Measurements from ENCODE around the gene NTN5. TPM values are rescaled to one million over a fixed set of nuclear protein-coding genes. Genes with fewer than 3 reads are reported as not detected.

NTN5 gene
- total RNA-seq, 2 experiments from 2014 or later, result 0.16 to 0.53 TPM

- Histone ChIP-seq H3K4me2 (ENCODE audit: low read length) (no peak overlapping the region), H2AFZ (ENCODE audit: low read length) (no peak overlapping the region), H3K9me3 (ENCODE audit: low read length) (no peaks in the 10 kb centered on the region), H3K36me3 (ENCODE audit: insufficient read depth, low read length) (no peaks in the 10 kb centered on the region), H3K79me2 (ENCODE audit: insufficient read depth, low read depth, low read length) (no peaks in the 10 kb centered on the region), H3K4me1 (ENCODE audit: insufficient read depth, low read length, poor library complexity, severe bottlenecking) (peaks cover 33% of the 10 kb centered on the region), H3K4me3 (ENCODE audit: low read depth, low read length, poor library complexity, severe bottlenecking) (no peak overlapping the region), H4K20me1 (ENCODE audit: insufficient read depth, low read length) (no peaks in the 10 kb centered on the region), H3K27ac (ENCODE audit: low read depth, low read length, poor library complexity, severe bottlenecking) (no peak overlapping the region), H3K9me2 (ENCODE audit: insufficient read depth, low read length) (no peaks in the 10 kb centered on the region)
- TF ChIP-seq EZH2phosphoT487 (IDR thresholded peaks at IDR 0.05; ENCODE audit: borderline replicate concordance, low read depth, low read length) (no peak), CTCF (conservative IDR thresholded peaks at IDR 0.05; ENCODE audit: low read length) (no peak)
- DNase-seq (ENCODE audit: low spot score), result no peak
- intact Hi-C loops (cut with micrococcal nuclease; ENCODE audit: unreplicated experiment), result no loop called here
- CTCF ChIA-PET (ENCODE audit: unreplicated experiment), result no interaction called here
- POLR2A ChIA-PET, result no interaction called here
- BruUV-seq (replicated peaks), result no TSS peak
Observed at GRCh38 chr19:48642862-48643261, 30.0 kb downstream of the NTN5 start.

GRCh38 chr19:48641850-48642249 lies 31.0 kb downstream of the NTN5 start:
- TF ChIP-seq EZH2phosphoT487 (IDR thresholded peaks at IDR 0.05; ENCODE audit: borderline replicate concordance, low read depth, low read length) (no peak), CTCF (conservative IDR thresholded peaks at IDR 0.05; ENCODE audit: low read length) (no peak)
- Histone ChIP-seq H3K9me2 (ENCODE audit: insufficient read depth, low read length) (no peaks in the 10 kb centered on the region), H3K36me3 (ENCODE audit: insufficient read depth, low read length) (no peaks in the 10 kb centered on the region), H3K27ac (ENCODE audit: low read depth, low read length, poor library complexity, severe bottlenecking) (no peak overlapping the region), H4K20me1 (ENCODE audit: insufficient read depth, low read length) (no peaks in the 10 kb centered on the region), H3K4me2 (ENCODE audit: low read length) (no peak overlapping the region), H2AFZ (ENCODE audit: low read length) (no peak overlapping the region), H3K9me3 (ENCODE audit: low read length) (no peaks in the 10 kb centered on the region), H3K79me2 (ENCODE audit: insufficient read depth, low read depth, low read length) (no peaks in the 10 kb centered on the region), H3K4me1 (ENCODE audit: insufficient read depth, low read length, poor library complexity, severe bottlenecking) (peaks cover 26% of the 10 kb centered on the region), H3K4me3 (ENCODE audit: low read depth, low read length, poor library complexity, severe bottlenecking) (no peak overlapping the region)
- intact Hi-C loops (cut with micrococcal nuclease; ENCODE audit: unreplicated experiment), result no loop called here
- no TSS peak for BruUV-seq (replicated peaks)
- ChIA-PET CTCF (ENCODE audit: unreplicated experiment) (no interaction called here), POLR2A (interaction anchor here (0.6 kb wide), 1 partner anchor 149 kb away, joined by 4 read pairs; no protein-coding TSS in a partner anchor)
- DNase-seq (ENCODE audit: low spot score), result no peak

GRCh38 chr19:48639483-48640375 lies 33.1 kb downstream of the NTN5 start:
- no peaks in the 10 kb centered on the region for H3K9me2 ChIP-seq (ENCODE audit: insufficient read depth, low read length)
- POLR2A ChIA-PET, result interaction anchor here (0.7 kb wide), 1 partner anchor 228 kb away, joined by 8 read pairs; no protein-coding TSS in a partner anchor
- CTCF ChIA-PET (ENCODE audit: unreplicated experiment), result no interaction called here

More at GRCh38 chr19:48639483-48640375, 33.1 kb downstream of the NTN5 start:
- H2AFZ ChIP-seq (ENCODE audit: low read length), result no peak overlapping the region
- TF ChIP-seq EZH2phosphoT487 (IDR thresholded peaks at IDR 0.05; ENCODE audit: borderline replicate concordance, low read depth, low read length) (no peak), CTCF (conservative IDR thresholded peaks at IDR 0.05; ENCODE audit: low read length) (no peak)
- intact Hi-C loops (cut with micrococcal nuclease; ENCODE audit: unreplicated experiment), result loop anchor here (5.0 to 10.0 kb wide), 2 partner anchors 855 to 1038 kb away; partner anchors contain the start of genes PRMT1 and RPS11
- no peaks in the 10 kb centered on the region for H3K9me3 ChIP-seq (ENCODE audit: low read length)
- no peak overlapping the region for H3K4me2 ChIP-seq (ENCODE audit: low read length)
- no TSS peak for BruUV-seq (replicated peaks)
- no peak overlapping the region for H3K27ac ChIP-seq (ENCODE audit: low read depth, low read length, poor library complexity, severe bottlenecking)
- H3K79me2 ChIP-seq (ENCODE audit: insufficient read depth, low read depth, low read length), result no peaks in the 10 kb centered on the region; the same call in 1 of the 2 replicates
- H3K36me3 ChIP-seq (ENCODE audit: insufficient read depth, low read length), result no peaks in the 10 kb centered on the region
- H3K4me3 ChIP-seq (ENCODE audit: low read depth, low read length, poor library complexity, severe bottlenecking), result no peak overlapping the region
- H4K20me1 ChIP-seq (ENCODE audit: insufficient read depth, low read length), result no peaks in the 10 kb centered on the region
- DNase-seq (ENCODE audit: low spot score), result no peak
- peaks cover 24% of the 10 kb centered on the region for H3K4me1 ChIP-seq (ENCODE audit: insufficient read depth, low read length, poor library complexity, severe bottlenecking)
